Measurements from ENCODE around the gene CHD5. TPM values are rescaled to one million over a fixed set of nuclear protein-coding genes. Genes with fewer than 3 reads are reported as not detected.

Gene CHD5
- total and polyA plus RNA-seq, 2 of the 13 experiments (the other 11 are each of a cell fraction or from before 2014, with no cell fraction given) = 0.02 to 0.21 TPM

DNA sequence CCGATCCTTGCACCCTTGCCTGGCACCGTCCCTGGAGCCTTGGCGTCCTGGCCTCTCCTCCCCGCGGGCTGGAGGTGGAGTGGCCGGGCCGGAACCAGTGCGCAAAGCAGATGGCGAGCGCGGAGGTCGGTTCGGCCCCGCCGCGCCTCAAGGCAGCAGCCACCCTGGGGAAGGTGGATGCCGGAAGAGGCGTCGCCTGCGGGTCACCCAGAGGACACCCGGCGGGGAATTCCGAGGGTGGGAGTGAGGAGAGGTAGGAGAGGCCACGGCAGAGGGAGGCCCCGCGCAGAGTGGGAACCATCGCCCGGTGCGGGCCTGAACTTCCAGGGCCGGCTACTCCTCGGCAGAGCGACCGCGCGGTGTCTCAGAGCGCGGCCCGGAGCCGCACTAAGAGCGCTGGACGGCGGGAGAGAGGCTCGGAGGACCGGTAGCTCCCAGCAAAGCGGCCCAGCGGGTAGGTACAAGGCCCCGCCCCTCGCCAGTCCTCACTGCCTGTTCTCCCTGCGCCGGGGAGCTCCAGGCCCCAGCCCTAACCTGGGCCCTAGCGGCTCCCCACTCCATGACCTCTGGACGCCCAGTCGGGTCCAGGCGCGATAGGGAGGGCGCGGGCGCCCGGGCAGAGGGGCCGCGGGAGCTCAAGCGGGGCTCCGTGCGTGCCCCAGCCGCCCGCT is 25.9 kb upstream of the CHD5 start, which contains the start of gene RNF207 (continued):
- no peak for TF ChIP-seq SYNCRIP (IDR thresholded peaks at IDR 0.05; ENCODE audit: insufficient read depth, low read depth, low read length)
- no peak for TF ChIP-seq ZNF549 (CRISPR knock-in tag; IDR thresholded peaks at IDR 0.05)
- peak; percentile 81 for TF ChIP-seq SKI (IDR thresholded peaks at IDR 0.05; ENCODE audit: partially characterized antibody)
- TF ChIP-seq, protein P1, sequence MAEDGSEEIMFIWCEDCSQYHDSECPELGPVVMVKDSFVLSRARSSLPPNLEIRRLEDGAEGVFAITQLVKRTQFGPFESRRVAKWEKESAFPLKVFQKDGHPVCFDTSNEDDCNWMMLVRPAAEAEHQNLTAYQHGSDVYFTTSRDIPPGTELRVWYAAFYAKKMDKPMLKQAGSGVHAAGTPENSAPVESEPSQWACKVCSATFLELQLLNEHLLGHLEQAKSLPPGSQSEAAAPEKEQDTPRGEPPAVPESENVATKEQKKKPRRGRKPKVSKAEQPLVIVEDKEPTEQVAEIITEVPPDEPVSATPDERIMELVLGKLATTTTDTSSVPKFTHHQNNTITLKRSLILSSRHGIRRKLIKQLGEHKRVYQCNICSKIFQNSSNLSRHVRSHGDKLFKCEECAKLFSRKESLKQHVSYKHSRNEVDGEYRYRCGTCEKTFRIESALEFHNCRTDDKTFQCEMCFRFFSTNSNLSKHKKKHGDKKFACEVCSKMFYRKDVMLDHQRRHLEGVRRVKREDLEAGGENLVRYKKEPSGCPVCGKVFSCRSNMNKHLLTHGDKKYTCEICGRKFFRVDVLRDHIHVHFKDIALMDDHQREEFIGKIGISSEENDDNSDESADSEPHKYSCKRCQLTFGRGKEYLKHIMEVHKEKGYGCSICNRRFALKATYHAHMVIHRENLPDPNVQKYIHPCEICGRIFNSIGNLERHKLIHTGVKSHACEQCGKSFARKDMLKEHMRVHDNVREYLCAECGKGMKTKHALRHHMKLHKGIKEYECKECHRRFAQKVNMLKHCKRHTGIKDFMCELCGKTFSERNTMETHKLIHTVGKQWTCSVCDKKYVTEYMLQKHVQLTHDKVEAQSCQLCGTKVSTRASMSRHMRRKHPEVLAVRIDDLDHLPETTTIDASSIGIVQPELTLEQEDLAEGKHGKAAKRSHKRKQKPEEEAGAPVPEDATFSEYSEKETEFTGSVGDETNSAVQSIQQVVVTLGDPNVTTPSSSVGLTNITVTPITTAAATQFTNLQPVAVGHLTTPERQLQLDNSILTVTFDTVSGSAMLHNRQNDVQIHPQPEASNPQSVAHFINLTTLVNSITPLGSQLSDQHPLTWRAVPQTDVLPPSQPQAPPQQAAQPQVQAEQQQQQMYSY (CRISPR knock-in tag; IDR thresholded peaks at IDR 0.05) = no peak; the same call in 1 of the 2 replicates
- TF ChIP-seq NONO (IDR thresholded peaks at IDR 0.05) = no peak
- peak; percentile 62; the same call in 1 of the 2 replicates for TF ChIP-seq NONO (CRISPR knock-in tag; conservative IDR thresholded peaks at IDR 0.05)
- TF ChIP-seq ZNF225 (CRISPR knock-in tag; IDR thresholded peaks at IDR 0.05) = peak; percentile 53; the same call in 1 of the 2 replicates
- TF ChIP-seq, protein P2, sequence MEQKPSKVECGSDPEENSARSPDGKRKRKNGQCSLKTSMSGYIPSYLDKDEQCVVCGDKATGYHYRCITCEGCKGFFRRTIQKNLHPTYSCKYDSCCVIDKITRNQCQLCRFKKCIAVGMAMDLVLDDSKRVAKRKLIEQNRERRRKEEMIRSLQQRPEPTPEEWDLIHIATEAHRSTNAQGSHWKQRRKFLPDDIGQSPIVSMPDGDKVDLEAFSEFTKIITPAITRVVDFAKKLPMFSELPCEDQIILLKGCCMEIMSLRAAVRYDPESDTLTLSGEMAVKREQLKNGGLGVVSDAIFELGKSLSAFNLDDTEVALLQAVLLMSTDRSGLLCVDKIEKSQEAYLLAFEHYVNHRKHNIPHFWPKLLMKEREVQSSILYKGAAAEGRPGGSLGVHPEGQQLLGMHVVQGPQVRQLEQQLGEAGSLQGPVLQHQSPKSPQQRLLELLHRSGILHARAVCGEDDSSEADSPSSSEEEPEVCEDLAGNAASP (CRISPR knock-in tag; IDR thresholded peaks at IDR 0.05; ENCODE audit: borderline replicate concordance) = peak; percentile 79; the same call in 1 of the 2 replicates
- TF ChIP-seq ATRX (CRISPR knock-in tag; IDR thresholded peaks at IDR 0.05; ENCODE audit: borderline replicate concordance) = no peak
- no peak for TF ChIP-seq RFX1 (IDR thresholded peaks at IDR 0.05)
- TF ChIP-seq FOSL1 (CRISPR knock-in tag; IDR thresholded peaks at IDR 0.05; ENCODE audit: borderline replicate concordance) = no peak
- peak; percentile 73 for TF ChIP-seq ZNF317 (CRISPR knock-in tag; IDR thresholded peaks at IDR 0.05)
- no peak; the same call in 1 of the 2 replicates for TF ChIP-seq THAP11 (CRISPR knock-in tag; IDR thresholded peaks at IDR 0.05)
- TF ChIP-seq ZNF205 (CRISPR knock-in tag; IDR thresholded peaks at IDR 0.05) = 0 out of 2 replicates have a peak, but pooled peaks have one; percentile 8
- 0 out of 2 replicates have a peak, but pooled peaks have one; percentile 34 for TF ChIP-seq SP140L (CRISPR knock-in tag; IDR thresholded peaks at IDR 0.05; ENCODE audit: borderline replicate concordance)
- TF ChIP-seq ZNF383 (CRISPR knock-in tag; IDR thresholded peaks at IDR 0.05; ENCODE audit: borderline replicate concordance) = no peak
- TF ChIP-seq ZNF253 (CRISPR knock-in tag; IDR thresholded peaks at IDR 0.05; ENCODE audit: borderline replicate concordance) = no peak; the same call in 1 of the 2 replicates
- TF ChIP-seq ZNF180 (CRISPR knock-in tag; IDR thresholded peaks at IDR 0.05; ENCODE audit: borderline replicate concordance, low read depth) = no peak
- peak; percentile 73 for TF ChIP-seq NRL (CRISPR knock-in tag; IDR thresholded peaks at IDR 0.05; ENCODE audit: borderline replicate concordance)
- peak; percentile 70 for TF ChIP-seq ZMYM4 (CRISPR knock-in tag; IDR thresholded peaks at IDR 0.05)
- TF ChIP-seq AKAP8 (CRISPR knock-in tag; IDR thresholded peaks at IDR 0.05) = 0 out of 2 replicates have a peak, but pooled peaks have one; percentile 58
- TF ChIP-seq KAT8 (CRISPR knock-in tag; IDR thresholded peaks at IDR 0.05) = peak; percentile 73; the same call in 1 of the 2 replicates
- no peak for TF ChIP-seq ZSCAN30 (CRISPR knock-in tag; IDR thresholded peaks at IDR 0.05)

All from HepG2 (cell line).